B cell (primary cell): ENCODE measurements around the gene LRRC61. TPM values are rescaled to one million over a fixed set of nuclear protein-coding genes. Genes with fewer than 3 reads are reported as not detected.
"Not testable (repeated sequence)": the region's sequence is repeated elsewhere in the genome, so short reads cannot be mapped to it uniquely, and the experiment has no call there.

Experiments used
- ATAC-seq: fragments of 200-7000 bp; cut with Tn5 transposase; one replicate; pipeline ENCODE4 v1.10.0; 2021; ENCODE audit warnings: low read depth, mild to moderate bottlenecking, moderate number of reproducible peaks, moderate library complexity
- CTCF ChIA-PET: fragments of 350-600 bp; sonication (Branson Sonifier 250); formaldehyde crosslinking; loops from one replicate; lab custom pipeline; 2021; ENCODE audit warnings: antibody characterized with exemption, inconsistent platforms; lab: Charles Lee
- POLR2A ChIA-PET: fragments of 350-600 bp; sonication (Branson Sonifier 250); formaldehyde crosslinking; loops from one replicate; lab custom pipeline; 2021; ENCODE audit warnings: antibody characterized with exemption; lab: Charles Lee
- DNase-seq: peaks from one replicate; pipeline ENCODE4 v3.0.0; 2013
- H2AFZ ChIP-seq: 2 replicates; pipeline ENCODE4 v1.6.1; 2012; ENCODE audit warnings: mild to moderate bottlenecking, low read depth, low read length; ENCODE audit not compliant: insufficient read depth, poor library complexity, severe bottlenecking
- H3K27ac ChIP-seq, 2 donors: 1 replicate in 1 of 2; 2 replicates in 1 of 2; pipeline ENCODE4 v1.5.1; 2012 to 2013; ENCODE audit warnings: low read length in 2 of 2, mild to moderate bottlenecking in 2 of 2, moderate library complexity in 1 of 2
- H3K27me3 ChIP-seq, 4 experiments: fragments of 200-600 bp in 1 of 4; sonication (generic) in 1 of 4; replicated peaks in 1 of 4; 1 replicate in 2 of 4; 2 replicates in 2 of 4; pipeline versions ENCODE4 v1.6.1 to v1.7.0; 2013 to 2016; ENCODE audit warnings: low read length in 3 of 4, mild to moderate bottlenecking in 2 of 4, mixed read lengths in 1 of 4, moderate library complexity in 1 of 4; ENCODE audit not compliant: insufficient read depth in 4 of 4, control insufficient read depth in 3 of 4; ENCODE audit errors: control extremely low read depth in 1 of 4
- H3K36me3 ChIP-seq, 2 experiments: replicated peaks in 1 of 2; 1 replicate in 1 of 2; 2 replicates in 1 of 2; pipeline versions ENCODE4 v1.6.1 to v1.7.1; 2013; ENCODE audit warnings: low read length in 1 of 2; ENCODE audit not compliant: insufficient read depth in 2 of 2, control insufficient read depth in 1 of 2; ENCODE audit errors: control extremely low read depth in 1 of 2, extremely low read depth in 1 of 2
- H3K4me1 ChIP-seq, 2 donors: fragments of 200-600 bp in 1 of 2; sonication (generic) in 1 of 2; 1 replicate in 1 of 2; 2 replicates in 1 of 2; pipeline versions ENCODE4 v1.5.1 to v1.6.1; 2013 to 2017; ENCODE audit warnings: low read length in 2 of 2; ENCODE audit not compliant: control insufficient read depth in 2 of 2, insufficient read depth in 2 of 2
- H3K4me2 ChIP-seq: replicated peaks from 2 replicates; pipeline ENCODE3; 2012; ENCODE audit warnings: mild to moderate bottlenecking, low read depth, low read length; ENCODE audit not compliant: poor library complexity, severe bottlenecking
- H3K4me3 ChIP-seq, 5 experiments: fragments of 200-600 bp in 1 of 5; sonication (generic) in 1 of 5; 1 replicate in 3 of 5; 2 replicates in 2 of 5; pipeline versions ENCODE4 v1.5.1 to v1.7.0; 2011 to 2016; ENCODE audit warnings: low read length in 4 of 5, mild to moderate bottlenecking in 4 of 5, low read depth in 2 of 5, control low read depth in 1 of 5, moderate library complexity in 1 of 5; ENCODE audit not compliant: insufficient read depth in 1 of 5; ENCODE audit errors: control extremely low read depth in 1 of 5, extremely low read depth in 1 of 5
- H3K79me2 ChIP-seq: fragments of 200-600 bp; sonication (generic); one replicate; pipeline ENCODE4 v1.6.0; 2016; ENCODE audit warnings: low read length; ENCODE audit not compliant: control insufficient read depth, insufficient read depth
- H3K9ac ChIP-seq: fragments of 200-600 bp; sonication (generic); 2 replicates; pipeline ENCODE4 v1.6.1; 2017; ENCODE audit warnings: mild to moderate bottlenecking, low read length, moderate library complexity
- H3K9me3 ChIP-seq, 3 donors: one replicate each; pipeline versions ENCODE4 v1.6.1 to v1.7.1; 2013; ENCODE audit warnings: low read length in 2 of 3; ENCODE audit not compliant: control insufficient read depth in 2 of 3, insufficient read depth in 1 of 3; ENCODE audit errors: control extremely low read depth in 1 of 3
- H4K20me1 ChIP-seq: 2 replicates; pipeline ENCODE4 v1.6.0; 2012; ENCODE audit warnings: mild to moderate bottlenecking, low read length; ENCODE audit not compliant: insufficient read depth, control insufficient read depth, poor library complexity, severe bottlenecking
- H3K27ac Mint-ChIP-seq: one replicate; pipeline ENCODE4 v1.8.0; 2021; ENCODE audit warnings: mixed read lengths
- H3K27me3 Mint-ChIP-seq: one replicate; pipeline ENCODE4 v1.8.0; 2021; ENCODE audit warnings: mixed read lengths
- H3K4me1 Mint-ChIP-seq: one replicate; pipeline ENCODE4 v1.8.0; 2021; ENCODE audit warnings: mixed read lengths
- H3K4me3 Mint-ChIP-seq: one replicate; pipeline ENCODE4 v1.8.0; 2021; ENCODE audit warnings: mixed read lengths
- H3K9me3 Mint-ChIP-seq: one replicate; pipeline ENCODE4 v1.8.0; 2022; ENCODE audit warnings: mixed read lengths; ENCODE audit not compliant: insufficient read depth
- CTCF ChIP-seq: fragments of 200-600 bp; IDR thresholded peaks from one replicate; pipeline ENCODE4 v1.8.0; 2022; ENCODE audit warnings: antibody characterized with exemption, mild to moderate bottlenecking
- EZH2 ChIP-seq: IDR thresholded peaks from 2 replicates; pipeline ENCODE4 v1.6.1; 2012; ENCODE audit warnings: borderline replicate concordance, low read depth, mild to moderate bottlenecking, moderate library complexity, low read length; ENCODE audit not compliant: insufficient read depth, poor library complexity, severe bottlenecking
- WGBS: methylation state at CpG from one replicate; pipeline ENCODE4 v1.1.5; 2013; ENCODE audit warnings: missing lambda C conversion rate; ENCODE audit not compliant: insufficient coverage; 5-methylcytosine and 5-hydroxymethylcytosine counted together
- intact Hi-C: fragments of 100-400 bp; cut with micrococcal nuclease; formaldehyde crosslinking; loops from one replicate; pipeline ENCODE4 v1.10.0; 2022
- polyA plus RNA-seq: library from polyadenylated mRNA; depleted of rRNA; stranded (reverse); fragments of >200 nt; gene quantifications from 2 replicates; pipeline ENCODE4 v1.2.3, GENCODE V29; 2012
- total RNA-seq, 2 donors: library from RNA; stranded (reverse); fragments of 120-200 nt in 1 of 2; gene quantifications; 1 replicate in 1 of 2; 2 replicates in 1 of 2; pipeline versions ENCODE4 v1.2.3 to v1.2.4, GENCODE V29; 2013 to 2022

Gene LRRC61
- total and polyA plus RNA-seq, 2 donors (not counting 1 experiment from before 2014, with no cell fraction given) = 12.8 to 12.9 TPM

- no peak for TF ChIP-seq EZH2
- TF ChIP-seq CTCF = no peak
These were observed 12.0 kb upstream of the LRRC61 start for GRCh38 chr7:150311146-150311545.

GRCh38 chr7:150311711-150312110 is 11.4 kb upstream of the LRRC61 start:
- Histone ChIP-seq H3K4me3 (no peak overlapping the region), H3K27me3 (no peaks in the 10 kb centered on the region), H2AFZ (no peak overlapping the region), H3K27ac (no peak overlapping the region), H3K4me2 (no peak overlapping the region), H3K4me1 (no peaks in the 10 kb centered on the region), H3K79me2 (peaks cover 12% of the 10 kb centered on the region), H3K36me3 (no peaks in the 10 kb centered on the region), H3K9me3 (no peaks in the 10 kb centered on the region), H4K20me1 (no peaks in the 10 kb centered on the region), H3K9ac (no peak overlapping the region)
- ChIA-PET CTCF (interaction anchor here (0.8 kb wide), 1 partner anchor 467 kb away, joined by 3 read pairs; no protein-coding TSS in a partner anchor), POLR2A (no interaction called here)
- H3K27ac Mint-ChIP-seq = no peak overlapping the region
- no peak overlapping the region for H3K4me3 Mint-ChIP-seq
- no peaks in the 10 kb centered on the region for H3K4me1 Mint-ChIP-seq
- intact Hi-C loops = no loop called here
- H3K27me3 Mint-ChIP-seq = no peaks in the 10 kb centered on the region
- DNase-seq = no peak
- no peak for ATAC-seq
- 98% methylated on average over 5 of the region's 5 CpGs for WGBS
- no peaks in the 10 kb centered on the region for H3K9me3 Mint-ChIP-seq
- no peak for TF ChIP-seq EZH2
- TF ChIP-seq CTCF = no peak

More at GRCh38 chr7:150311146-150311545, 12.0 kb upstream of the LRRC61 start:
- intact Hi-C loops = no loop called here
- Histone ChIP-seq H3K9ac (no peak overlapping the region), H3K27me3 (no peaks in the 10 kb centered on the region), H3K79me2 (peaks cover 12% of the 10 kb centered on the region), H3K9me3 (no peaks in the 10 kb centered on the region), H3K36me3 (no peaks in the 10 kb centered on the region), H3K4me2 (no peak overlapping the region), H2AFZ (no peak overlapping the region), H3K4me3 (no peak overlapping the region), H3K4me1 (no peaks in the 10 kb centered on the region), H3K27ac (no peak overlapping the region), H4K20me1 (no peaks in the 10 kb centered on the region)
- ChIA-PET CTCF (interaction anchor here (0.8 kb wide), 1 partner anchor 467 kb away, joined by 3 read pairs; no protein-coding TSS in a partner anchor), POLR2A (no interaction called here)
- no peak overlapping the region for H3K4me3 Mint-ChIP-seq
- no peak overlapping the region for H3K27ac Mint-ChIP-seq
- no peaks in the 10 kb centered on the region for H3K27me3 Mint-ChIP-seq
- no peaks in the 10 kb centered on the region for H3K9me3 Mint-ChIP-seq
- WGBS = 94% methylated on average over 4 of the region's 4 CpGs
- H3K4me1 Mint-ChIP-seq = no peaks in the 10 kb centered on the region
- DNase-seq (no peak), ATAC-seq (no peak)

- not testable (repeated sequence) for ATAC-seq
These were observed 10.3 kb upstream of the LRRC61 start for GRCh38 chr7:150312649-150313366.

More at GRCh38 chr7:150312649-150313366, 10.3 kb upstream of the LRRC61 start:
- H3K9ac ChIP-seq, POLR2A ChIA-PET, H3K27ac ChIP-seq, DNase-seq, H3K4me1 Mint-ChIP-seq, H3K27me3 ChIP-seq, H3K4me3 Mint-ChIP-seq, H3K4me3 ChIP-seq, H3K9me3 Mint-ChIP-seq, H3K4me2 ChIP-seq, H3K27me3 Mint-ChIP-seq, intact Hi-C loops, H3K4me1 ChIP-seq, H2AFZ ChIP-seq, H3K36me3 ChIP-seq, CTCF ChIA-PET, H3K27ac Mint-ChIP-seq, H4K20me1 ChIP-seq, H3K9me3 ChIP-seq: not testable (repeated sequence)
- H3K79me2 ChIP-seq = peaks cover 12% of the 10 kb centered on the region
- WGBS = 82% methylated on average over 2 of the region's 7 CpGs
